ENCODE results near the gene CCDC70.
"Not testable (repeated sequence)": the region's sequence is repeated elsewhere in the genome, so short reads cannot be mapped to it uniquely, and the experiment has no call there.

CCDC70 gene

DNA sequence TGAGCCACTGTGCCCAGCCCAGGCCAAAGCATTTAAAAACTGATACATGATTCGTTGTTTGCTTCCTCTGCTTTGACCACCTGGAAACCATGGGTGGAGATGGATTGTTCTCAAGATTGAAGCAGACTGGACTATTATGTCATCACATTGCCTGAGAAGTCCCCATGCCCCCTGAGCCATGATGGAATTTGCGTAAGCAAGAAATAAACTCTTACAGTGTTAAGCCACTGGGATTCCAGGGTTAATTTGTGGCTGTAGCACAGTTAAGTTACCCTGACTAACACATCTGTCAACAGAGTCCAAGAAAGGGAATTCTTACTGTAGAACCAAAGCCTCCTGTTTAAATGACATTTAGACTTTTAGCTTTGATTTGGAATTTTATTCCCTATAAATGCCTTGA, 38.4 kb upstream of the CCDC70 start:
- TF ChIP-seq, protein P1, sequence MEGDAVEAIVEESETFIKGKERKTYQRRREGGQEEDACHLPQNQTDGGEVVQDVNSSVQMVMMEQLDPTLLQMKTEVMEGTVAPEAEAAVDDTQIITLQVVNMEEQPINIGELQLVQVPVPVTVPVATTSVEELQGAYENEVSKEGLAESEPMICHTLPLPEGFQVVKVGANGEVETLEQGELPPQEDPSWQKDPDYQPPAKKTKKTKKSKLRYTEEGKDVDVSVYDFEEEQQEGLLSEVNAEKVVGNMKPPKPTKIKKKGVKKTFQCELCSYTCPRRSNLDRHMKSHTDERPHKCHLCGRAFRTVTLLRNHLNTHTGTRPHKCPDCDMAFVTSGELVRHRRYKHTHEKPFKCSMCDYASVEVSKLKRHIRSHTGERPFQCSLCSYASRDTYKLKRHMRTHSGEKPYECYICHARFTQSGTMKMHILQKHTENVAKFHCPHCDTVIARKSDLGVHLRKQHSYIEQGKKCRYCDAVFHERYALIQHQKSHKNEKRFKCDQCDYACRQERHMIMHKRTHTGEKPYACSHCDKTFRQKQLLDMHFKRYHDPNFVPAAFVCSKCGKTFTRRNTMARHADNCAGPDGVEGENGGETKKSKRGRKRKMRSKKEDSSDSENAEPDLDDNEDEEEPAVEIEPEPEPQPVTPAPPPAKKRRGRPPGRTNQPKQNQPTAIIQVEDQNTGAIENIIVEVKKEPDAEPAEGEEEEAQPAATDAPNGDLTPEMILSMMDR (IDR thresholded peaks at IDR 0.05; ENCODE audit: extremely low read depth, insufficient read depth, missing control alignments): no peak
- no peak for DNase-seq (ENCODE audit: low spot score)
- in situ Hi-C loops (cut with MboI; ENCODE audit: low pct_unique_long_range_greater_than_20kb, low sequenced_read_pairs, unreplicated experiment): loop anchor here (25.0 kb wide), 2 partner anchors 314 to 686 kb away; partner anchors contain the start of gene NEK5

- in situ Hi-C loops (cut with MboI; ENCODE audit: low pct_unique_long_range_greater_than_20kb, low sequenced_read_pairs, unreplicated experiment): loop anchor here (25.0 kb wide), 2 partner anchors 313 to 687 kb away; partner anchors contain the start of gene NEK5
These were observed 37.9 kb upstream of the CCDC70 start for GRCh38 chr13:51823863-51824262.

GRCh38 chr13:51824712-51825111, 37.1 kb upstream of the CCDC70 start:
- in situ Hi-C loops (cut with MboI; ENCODE audit: low pct_unique_long_range_greater_than_20kb, low sequenced_read_pairs, unreplicated experiment): loop anchor here (25.0 kb wide), 2 partner anchors 313 to 687 kb away; partner anchors contain the start of gene NEK5
- not testable (repeated sequence) for DNase-seq (ENCODE audit: low spot score)

More at GRCh38 chr13:51823863-51824262, 37.9 kb upstream of the CCDC70 start:
- no peak for DNase-seq (ENCODE audit: low spot score)
- TF ChIP-seq, protein P1 (IDR thresholded peaks at IDR 0.05; ENCODE audit: extremely low read depth, insufficient read depth, missing control alignments): no peak

- in situ Hi-C loops (cut with MboI; ENCODE audit: low pct_unique_long_range_greater_than_20kb, low sequenced_read_pairs, unreplicated experiment): no loop called here
- TF ChIP-seq, protein P1 (IDR thresholded peaks at IDR 0.05; ENCODE audit: extremely low read depth, insufficient read depth, missing control alignments): no peak
- DNase-seq (ENCODE audit: low spot score): no peak
These were observed 36.6 kb upstream of the CCDC70 start for GRCh38 chr13:51825165-51825592.

- DNase-seq (ENCODE audit: low spot score): no peak
- TF ChIP-seq, protein P1 (IDR thresholded peaks at IDR 0.05; ENCODE audit: extremely low read depth, insufficient read depth, missing control alignments): no peak
- in situ Hi-C loops (cut with MboI; ENCODE audit: low pct_unique_long_range_greater_than_20kb, low sequenced_read_pairs, unreplicated experiment): no loop called here
These were observed 36.0 kb upstream of the CCDC70 start for GRCh38 chr13:51825681-51826254.

DNA sequence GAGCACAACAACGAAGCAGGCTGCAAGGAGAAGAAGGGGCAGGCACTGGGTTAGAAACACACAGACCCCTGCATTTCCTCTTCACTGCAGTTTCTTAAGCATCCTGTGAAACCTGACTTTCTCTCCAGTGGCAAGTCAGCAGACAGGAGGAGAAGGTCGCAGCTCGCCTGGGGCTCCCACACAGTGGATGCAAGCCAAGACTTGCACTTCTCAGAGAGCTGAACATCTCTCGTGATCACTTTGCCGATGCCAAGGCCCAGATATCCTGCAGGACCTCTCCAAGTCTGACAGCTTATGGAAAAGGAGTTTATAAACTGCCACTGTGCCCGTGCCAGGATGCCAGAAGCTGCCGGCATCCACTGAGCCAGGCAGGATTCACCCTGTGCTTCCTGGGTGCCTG, 35.2 kb upstream of the CCDC70 start:
- no peak for DNase-seq (ENCODE audit: low spot score)
- in situ Hi-C loops (cut with MboI; ENCODE audit: low pct_unique_long_range_greater_than_20kb, low sequenced_read_pairs, unreplicated experiment): no loop called here
- TF ChIP-seq, protein P1 (IDR thresholded peaks at IDR 0.05; ENCODE audit: extremely low read depth, insufficient read depth, missing control alignments): no peak

DNA sequence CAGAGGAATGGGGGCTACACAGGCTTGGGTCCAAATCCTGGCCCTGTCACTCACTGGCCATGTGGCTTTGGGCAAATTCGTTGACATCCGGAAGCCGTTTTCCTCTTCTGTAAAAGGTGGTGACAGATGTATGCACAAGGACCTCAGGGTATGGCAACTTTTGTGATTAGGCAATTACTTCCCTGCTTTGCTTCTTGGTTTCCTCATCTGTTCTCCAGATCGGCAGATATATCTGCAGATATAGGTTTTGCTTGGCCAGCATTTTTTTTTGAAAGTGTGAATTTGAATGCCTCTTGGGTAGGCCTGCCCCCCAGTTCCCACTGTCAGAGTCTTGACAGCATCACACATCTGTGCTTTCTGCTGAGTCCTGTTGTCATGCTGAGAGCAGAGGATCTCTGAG, 34.5 kb upstream of the CCDC70 start:
- TF ChIP-seq, protein P1 (IDR thresholded peaks at IDR 0.05; ENCODE audit: extremely low read depth, insufficient read depth, missing control alignments): no peak
- DNase-seq (ENCODE audit: low spot score): no peak
- in situ Hi-C loops (cut with MboI; ENCODE audit: low pct_unique_long_range_greater_than_20kb, low sequenced_read_pairs, unreplicated experiment): no loop called here

Data from GM13977 (cell line).